CD4-positive, alpha-beta T cell (primary cell): ENCODE results near the gene FEZ2. TPM values are rescaled to one million over a fixed set of nuclear protein-coding genes. Genes with fewer than 3 reads are reported as not detected.

ENCODE experiments used
- ATAC-seq: fragments of 200-7000 bp; cut with Tn5 transposase; one replicate; pipeline ENCODE4 v1.10.0; 2022; ENCODE audit warnings: mild to moderate bottlenecking; ENCODE audit not compliant: poor library complexity
- CTCF ChIA-PET: fragments of 350-600 bp; sonication (Branson Sonifier 250); formaldehyde crosslinking; loops from one replicate; lab custom pipeline; 2021; ENCODE audit warnings: antibody characterized with exemption, inconsistent platforms; lab: Charles Lee
- POLR2A ChIA-PET: fragments of 350-600 bp; sonication (Branson Sonifier 250); formaldehyde crosslinking; loops from one replicate; lab custom pipeline; 2021; ENCODE audit warnings: antibody characterized with exemption, inconsistent platforms; lab: Charles Lee
- DNase-seq, 14 experiments: peaks; one replicate each; pipeline ENCODE4 v3.0.0-alpha.2; 2013 to 2020; ENCODE audit warnings: mixed read lengths in 2 of 14
- H3K27ac ChIP-seq, 2 donors: one replicate each; pipeline versions ENCODE4 v1.5.1 to v1.7.0; 2013; ENCODE audit warnings: low read length in 2 of 2, low read depth in 1 of 2, mild to moderate bottlenecking in 1 of 2
- H3K27me3 ChIP-seq, 2 experiments: 1 replicate in 1 of 2; 2 replicates in 1 of 2; pipeline versions ENCODE4 v1.6.1 to v1.7.0; 2013; ENCODE audit warnings: low read length in 2 of 2, control low read depth in 1 of 2, mild to moderate bottlenecking in 1 of 2, moderate library complexity in 1 of 2; ENCODE audit not compliant: insufficient read depth in 2 of 2, control insufficient read depth in 1 of 2
- H3K36me3 ChIP-seq: one replicate; pipeline ENCODE4 v1.6.1; 2013; ENCODE audit warnings: low read length, control low read depth; ENCODE audit not compliant: insufficient read depth
- H3K4me1 ChIP-seq: one replicate; pipeline ENCODE4 v1.6.1; 2013; ENCODE audit warnings: low read length, control low read depth; ENCODE audit not compliant: insufficient read depth
- H3K4me3 ChIP-seq: one replicate; pipeline ENCODE4 v1.5.1; 2013; ENCODE audit warnings: mild to moderate bottlenecking, low read length, moderate library complexity
- H3K9me3 ChIP-seq, 2 experiments: 1 replicate in 1 of 2; 2 replicates in 1 of 2; pipeline versions ENCODE4 v1.6.1 to v1.7.0; 2013; ENCODE audit warnings: low read length in 2 of 2, mild to moderate bottlenecking in 2 of 2, control low read depth in 1 of 2, moderate library complexity in 1 of 2; ENCODE audit not compliant: control insufficient read depth in 1 of 2, insufficient read depth in 1 of 2
- H3K27ac Mint-ChIP-seq: one replicate; pipeline ENCODE4 v1.8.0; 2020; ENCODE audit warnings: mixed read lengths
- H3K27me3 Mint-ChIP-seq: one replicate; pipeline ENCODE4 v1.8.0; 2021; ENCODE audit warnings: mixed read lengths
- H3K36me3 Mint-ChIP-seq: one replicate; pipeline ENCODE4 v1.8.0; 2021; ENCODE audit warnings: low read depth, mixed read lengths
- H3K4me1 Mint-ChIP-seq: one replicate; pipeline ENCODE4 v1.8.0; 2021; ENCODE audit warnings: low read depth, mixed read lengths
- H3K4me3 Mint-ChIP-seq: one replicate; pipeline ENCODE4 v1.8.0; 2020; ENCODE audit warnings: mild to moderate bottlenecking, mixed read lengths
- H3K9me3 Mint-ChIP-seq: one replicate; pipeline ENCODE4 v1.8.0; 2020; ENCODE audit warnings: mixed read lengths
- intact Hi-C, 2 experiments: fragments of 100-400 bp; cut with DNase I in 1 of 2; cut with micrococcal nuclease in 1 of 2; formaldehyde crosslinking; loops; one replicate each; pipeline versions ENCODE4 v1.15.1 to v1.9.0; 2023 to 2025; cut with DNase I, micrococcal nuclease
- total RNA-seq, 174 experiments: library from RNA in 2 of 174; stranded (reverse) in 2 of 174; gene quantifications; one replicate each; pipeline ENCODE4 v1.2.3 and lab custom pipeline; 2021 to 2026
- TF ChIP-seq, protein P1 (sequence below): fragments of 200-600 bp; IDR thresholded peaks from one replicate; pipeline ENCODE4 v1.8.0; 2022; ENCODE audit warnings: antibody characterized with exemption, mild to moderate bottlenecking

Gene FEZ2
- total RNA-seq, 2 experiments from 2014 or later = 4.8 to 5.6 TPM

GRCh38 chr2:36616947-36617346 lies 19.0 kb upstream of the FEZ2 start:
- ChIA-PET CTCF (no interaction called here), POLR2A (no interaction called here)
- intact Hi-C loops = no loop called here
- no peaks in the 10 kb centered on the region for H3K9me3 ChIP-seq
- no peak overlapping the region for H3K27ac ChIP-seq
- ATAC-seq (no peak), DNase-seq (no peak)
- no peak overlapping the region for H3K27ac Mint-ChIP-seq
- H3K4me1 ChIP-seq = no peaks in the 10 kb centered on the region
- H3K4me3 ChIP-seq = no peak overlapping the region
- peaks cover 4% of the 10 kb centered on the region in 2 experiments for H3K27me3 ChIP-seq
- peaks cover 16% of the 10 kb centered on the region for H3K27me3 Mint-ChIP-seq
- no peak overlapping the region for H3K4me3 Mint-ChIP-seq
- no peaks in the 10 kb centered on the region for H3K4me1 Mint-ChIP-seq
- TF ChIP-seq, protein P1, sequence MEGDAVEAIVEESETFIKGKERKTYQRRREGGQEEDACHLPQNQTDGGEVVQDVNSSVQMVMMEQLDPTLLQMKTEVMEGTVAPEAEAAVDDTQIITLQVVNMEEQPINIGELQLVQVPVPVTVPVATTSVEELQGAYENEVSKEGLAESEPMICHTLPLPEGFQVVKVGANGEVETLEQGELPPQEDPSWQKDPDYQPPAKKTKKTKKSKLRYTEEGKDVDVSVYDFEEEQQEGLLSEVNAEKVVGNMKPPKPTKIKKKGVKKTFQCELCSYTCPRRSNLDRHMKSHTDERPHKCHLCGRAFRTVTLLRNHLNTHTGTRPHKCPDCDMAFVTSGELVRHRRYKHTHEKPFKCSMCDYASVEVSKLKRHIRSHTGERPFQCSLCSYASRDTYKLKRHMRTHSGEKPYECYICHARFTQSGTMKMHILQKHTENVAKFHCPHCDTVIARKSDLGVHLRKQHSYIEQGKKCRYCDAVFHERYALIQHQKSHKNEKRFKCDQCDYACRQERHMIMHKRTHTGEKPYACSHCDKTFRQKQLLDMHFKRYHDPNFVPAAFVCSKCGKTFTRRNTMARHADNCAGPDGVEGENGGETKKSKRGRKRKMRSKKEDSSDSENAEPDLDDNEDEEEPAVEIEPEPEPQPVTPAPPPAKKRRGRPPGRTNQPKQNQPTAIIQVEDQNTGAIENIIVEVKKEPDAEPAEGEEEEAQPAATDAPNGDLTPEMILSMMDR = no peak
- H3K9me3 Mint-ChIP-seq = no peaks in the 10 kb centered on the region
- no peaks in the 10 kb centered on the region for H3K36me3 ChIP-seq
- H3K36me3 Mint-ChIP-seq = no peaks in the 10 kb centered on the region

DNA sequence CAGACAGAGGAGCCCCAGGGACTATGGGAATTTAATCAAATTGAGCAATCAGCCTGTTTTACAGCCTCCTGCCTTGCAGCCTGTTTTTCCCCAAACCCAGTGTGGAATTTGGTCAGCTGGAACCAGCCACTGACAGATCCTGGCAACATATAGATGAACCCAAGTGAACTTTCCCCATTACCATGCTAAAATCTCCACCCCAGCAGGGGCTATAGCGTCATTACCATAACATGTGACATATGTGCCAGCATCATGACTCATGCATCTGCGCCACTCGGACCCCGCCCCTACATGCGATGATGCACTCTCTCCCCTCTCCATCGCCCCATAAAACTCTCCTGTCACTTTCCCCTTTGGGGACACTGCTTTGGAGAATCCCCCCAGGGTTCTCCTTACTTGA lies 17.3 kb upstream of the FEZ2 start:
- ATAC-seq (no peak), DNase-seq (no peak)
- H3K36me3 ChIP-seq = no peaks in the 10 kb centered on the region
- TF ChIP-seq, protein P1 = no peak
- no peaks in the 10 kb centered on the region for H3K9me3 Mint-ChIP-seq
- H3K4me1 Mint-ChIP-seq = no peaks in the 10 kb centered on the region
- peaks cover 2 to 4% of the 10 kb centered on the region in 2 experiments for H3K27me3 ChIP-seq
- no peak overlapping the region for H3K4me3 Mint-ChIP-seq
- intact Hi-C loops = no loop called here
- CTCF ChIA-PET = no interaction called here
- H3K27me3 Mint-ChIP-seq = peaks cover 2% of the 10 kb centered on the region
- no peak overlapping the region for H3K27ac Mint-ChIP-seq
- no peaks in the 10 kb centered on the region for H3K36me3 Mint-ChIP-seq
- H3K9me3 ChIP-seq = no peaks in the 10 kb centered on the region
- POLR2A ChIA-PET = no interaction called here
- no peaks in the 10 kb centered on the region for H3K4me1 ChIP-seq
- H3K4me3 ChIP-seq = no peak overlapping the region
- no peak overlapping the region for H3K27ac ChIP-seq

DNA sequence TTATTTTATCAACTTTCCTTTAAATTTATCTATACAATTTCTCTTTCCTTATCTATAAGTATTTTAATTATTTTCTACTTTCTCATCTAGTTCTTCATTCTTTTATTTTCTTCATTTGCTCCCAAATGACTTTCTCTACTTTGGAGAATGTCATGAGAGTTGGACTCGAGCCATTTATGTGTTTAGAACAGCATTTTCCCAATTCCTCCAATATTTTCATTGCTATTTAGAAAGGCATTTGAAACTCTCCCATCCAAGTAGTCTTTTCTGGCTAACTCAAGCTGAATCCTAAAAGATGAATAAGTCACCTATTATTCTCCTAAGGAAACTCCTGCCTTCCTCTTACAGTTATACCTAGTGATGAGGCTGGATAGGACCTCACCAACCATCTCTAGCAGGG lies 15.8 kb upstream of the FEZ2 start:
- ChIA-PET CTCF (no interaction called here), POLR2A (interaction anchor here (0.6 kb wide), 1 partner anchor 651 kb away, joined by 3 read pairs; no protein-coding TSS in a partner anchor)
- Mint-ChIP-seq H3K27me3 (no peaks in the 10 kb centered on the region), H3K4me1 (no peaks in the 10 kb centered on the region), H3K9me3 (no peaks in the 10 kb centered on the region), H3K27ac (no peak overlapping the region), H3K36me3 (no peaks in the 10 kb centered on the region), H3K4me3 (no peak overlapping the region)
- TF ChIP-seq, protein P1 = no peak
- no peak for ATAC-seq
- intact Hi-C loops = no loop called here
- Histone ChIP-seq H3K9me3 (no peaks in the 10 kb centered on the region), H3K27me3 (peaks cover 0 to 2% of the 10 kb centered on the region in 2 experiments), H3K27ac (no peak overlapping the region), H3K4me1 (no peaks in the 10 kb centered on the region), H3K36me3 (no peaks in the 10 kb centered on the region), H3K4me3 (no peak overlapping the region)
- DNase-seq = no peak
